Adipocyte (in vitro differentiated cells): ENCODE measurements around the gene GTF2H1.

ENCODE experiments used
- DNase-seq: peaks from one replicate; pipeline ENCODE4 v3.0.0-alpha.2; 2015; ENCODE audit warnings: low read depth
- H3K27me3 ChIP-seq: replicated peaks from 2 replicates; pipeline ENCODE4 v1.7.0; 2013; ENCODE audit warnings: mild to moderate bottlenecking, low read length, moderate library complexity; ENCODE audit not compliant: control insufficient read depth, insufficient read depth
- H3K36me3 ChIP-seq: 2 replicates; pipeline ENCODE4 v1.7.0; 2013; ENCODE audit warnings: low read length, mild to moderate bottlenecking, moderate library complexity; ENCODE audit not compliant: control insufficient read depth, insufficient read depth, severe bottlenecking
- H3K4me1 ChIP-seq: 2 replicates; pipeline ENCODE4 v1.7.0; 2013; ENCODE audit warnings: mild to moderate bottlenecking, low read length, moderate library complexity; ENCODE audit not compliant: control insufficient read depth, insufficient read depth
- H3K4me3 ChIP-seq: 2 replicates; pipeline ENCODE4 v1.7.0; 2013; ENCODE audit warnings: mild to moderate bottlenecking, low read length, moderate library complexity
- H3K9ac ChIP-seq: 2 replicates; pipeline ENCODE4 v1.7.0; 2013; ENCODE audit warnings: mild to moderate bottlenecking, low read length, moderate library complexity
- H3K9me3 ChIP-seq: 2 replicates; pipeline ENCODE4 v1.7.0; 2013; ENCODE audit warnings: mild to moderate bottlenecking, low read length, moderate library complexity; ENCODE audit not compliant: control insufficient read depth

GTF2H1 gene

GRCh38 chr11:18361154-18361553, 38.8 kb downstream of the GTF2H1 start:
- Histone ChIP-seq H3K4me3 (no peak overlapping the region), H3K9ac (no peak overlapping the region), H3K9me3 (no peaks in the 10 kb centered on the region), H3K36me3 (peaks cover 92% of the 10 kb centered on the region), H3K4me1 (peaks cover 18% of the 10 kb centered on the region), H3K27me3 (no peaks in the 10 kb centered on the region)
- no peak for DNase-seq

DNA sequence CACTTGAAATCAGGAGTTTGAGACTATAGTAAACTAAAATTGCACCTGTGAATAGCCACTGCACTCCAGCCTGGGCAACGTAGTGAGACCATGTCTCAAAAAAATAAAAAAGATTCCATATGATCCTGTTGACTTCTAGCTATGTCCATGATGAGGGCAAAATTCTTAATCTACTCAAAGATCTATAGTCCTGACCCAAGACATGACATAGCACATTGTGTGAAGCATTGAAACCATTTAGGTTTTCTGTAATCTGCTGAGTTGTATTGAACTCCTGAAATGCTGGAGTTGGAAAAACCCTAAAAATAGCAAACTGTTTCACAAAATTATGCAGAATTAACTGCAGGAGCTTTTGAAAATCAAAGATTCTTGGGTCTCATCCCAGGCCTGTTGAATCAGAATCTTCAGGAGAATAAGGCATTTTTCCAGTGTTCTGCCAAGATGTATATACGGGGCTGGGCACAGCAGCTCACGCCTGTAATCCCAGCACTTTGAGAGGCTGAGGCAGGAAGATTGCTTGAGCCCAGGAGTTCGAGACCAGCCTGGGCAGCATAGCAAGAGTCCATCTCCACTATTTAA, 42.2 kb downstream of the GTF2H1 start:
- Histone ChIP-seq H3K36me3 (peaks cover 71% of the 10 kb centered on the region), H3K4me3 (no peak overlapping the region), H3K4me1 (peaks cover 44% of the 10 kb centered on the region), H3K27me3 (no peaks in the 10 kb centered on the region), H3K9me3 (no peaks in the 10 kb centered on the region), H3K9ac (peak overlapping the region; percentile 58)
- no peak for DNase-seq

DNA sequence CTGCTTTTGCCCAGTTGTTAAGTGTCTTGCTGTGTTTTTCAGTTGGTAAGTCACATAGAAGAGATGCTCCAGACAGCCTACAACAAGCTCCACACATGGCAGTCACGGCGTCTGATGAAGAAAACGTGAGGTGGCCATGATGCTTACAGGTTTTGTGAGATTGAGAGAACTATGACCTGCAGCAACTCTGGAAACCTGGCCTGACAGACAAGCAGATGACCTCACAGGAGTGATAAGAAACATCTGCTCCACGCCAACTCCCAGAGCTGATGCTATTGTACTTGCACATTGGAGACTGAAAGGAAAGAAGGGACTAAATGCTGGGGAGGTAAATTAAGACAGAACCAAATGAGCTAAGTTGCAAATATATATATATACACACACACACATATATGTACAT, 43.4 kb downstream of the GTF2H1 start:
- Histone ChIP-seq H3K4me1 (peaks cover 44% of the 10 kb centered on the region), H3K27me3 (no peaks in the 10 kb centered on the region), H3K4me3 (no peak overlapping the region), H3K9me3 (no peaks in the 10 kb centered on the region), H3K9ac (no peak overlapping the region), H3K36me3 (peaks cover 60% of the 10 kb centered on the region)
- no peak for DNase-seq

DNA sequence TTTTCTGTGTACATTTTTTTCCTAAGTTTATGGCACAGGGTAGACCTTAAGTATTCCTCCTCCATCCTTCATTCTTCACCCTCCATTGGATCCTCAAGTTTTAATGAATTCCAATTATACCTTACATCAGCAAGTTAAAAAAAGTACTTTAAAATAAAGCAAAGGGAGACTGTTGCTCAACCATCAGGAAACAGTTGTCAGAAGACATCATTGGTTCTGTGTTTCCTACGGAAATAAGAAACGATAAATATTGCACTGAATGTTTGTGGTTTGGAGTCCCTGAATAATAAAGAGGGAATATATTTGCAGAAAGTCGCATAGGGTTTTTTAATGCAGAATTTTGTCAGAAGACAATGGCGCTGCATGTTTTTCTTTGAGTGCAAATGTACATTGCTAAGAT, 43.9 kb downstream of the GTF2H1 start:
- Histone ChIP-seq H3K4me3 (no peak overlapping the region), H3K4me1 (peaks cover 44% of the 10 kb centered on the region), H3K27me3 (no peaks in the 10 kb centered on the region), H3K9ac (no peak overlapping the region), H3K9me3 (no peaks in the 10 kb centered on the region), H3K36me3 (peaks cover 54% of the 10 kb centered on the region)
- DNase-seq, result no peak

GRCh38 chr11:18367431-18367830, 45.1 kb downstream of the GTF2H1 start:
- Histone ChIP-seq H3K9me3 (no peaks in the 10 kb centered on the region), H3K27me3 (no peaks in the 10 kb centered on the region), H3K4me1 (peaks cover 44% of the 10 kb centered on the region), H3K36me3 (peaks cover 43% of the 10 kb centered on the region), H3K4me3 (no peak overlapping the region), H3K9ac (no peak overlapping the region)
- no peak for DNase-seq

GRCh38 chr11:18368221-18368620, 45.9 kb downstream of the GTF2H1 start:
- Histone ChIP-seq H3K4me1 (peaks cover 44% of the 10 kb centered on the region), H3K9ac (peak overlapping the region; percentile 58), H3K9me3 (no peaks in the 10 kb centered on the region), H3K4me3 (no peak overlapping the region), H3K36me3 (peaks cover 37% of the 10 kb centered on the region), H3K27me3 (no peaks in the 10 kb centered on the region)
- DNase-seq, result peak; percentile 42

DNA sequence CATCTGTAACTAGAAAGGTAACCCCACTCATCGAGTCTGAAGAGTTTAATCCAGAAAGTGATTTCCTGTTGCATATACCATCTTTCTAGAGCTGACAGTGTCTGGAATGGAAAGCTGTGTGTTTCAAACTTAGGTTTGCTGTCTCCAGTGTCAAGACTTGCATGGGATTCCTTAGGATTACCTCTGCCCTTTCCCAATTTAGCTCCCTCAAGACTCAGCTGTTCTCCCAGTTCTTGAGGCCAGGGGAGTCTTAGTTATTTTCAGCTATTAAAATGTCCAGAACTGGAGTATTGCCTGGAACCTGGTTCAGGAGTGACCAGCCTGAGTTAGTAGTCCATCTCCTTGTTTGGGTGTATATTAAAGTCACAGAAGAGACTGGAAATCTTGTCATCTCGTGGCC, 47.0 kb downstream of the GTF2H1 start:
- no peak overlapping the region for H3K9ac ChIP-seq
- H3K27me3 ChIP-seq, result no peaks in the 10 kb centered on the region
- H3K4me1 ChIP-seq, result peaks cover 39% of the 10 kb centered on the region
- no peaks in the 10 kb centered on the region for H3K9me3 ChIP-seq
- H3K36me3 ChIP-seq, result peaks cover 26% of the 10 kb centered on the region
- H3K4me3 ChIP-seq, result no peak overlapping the region
- DNase-seq, result no peak

DNA sequence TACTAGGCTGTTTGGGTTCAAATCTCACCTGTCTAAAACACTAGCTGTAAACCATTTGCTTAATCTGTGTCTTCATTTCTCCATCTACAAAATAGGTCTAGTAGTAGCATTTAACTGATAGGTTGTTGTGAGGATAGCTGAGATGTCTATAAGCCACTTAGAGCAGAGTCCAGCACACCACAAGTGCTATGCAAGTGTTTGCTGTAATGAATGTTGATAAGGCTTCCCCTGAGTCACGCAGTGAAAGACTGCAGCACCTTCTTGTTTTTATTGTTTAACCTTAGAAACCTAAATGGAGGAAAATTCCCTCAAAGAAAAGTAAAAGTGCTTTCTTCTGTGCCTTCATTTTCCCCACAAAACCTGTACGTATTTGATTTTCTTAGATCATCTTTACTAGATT, 48.9 kb downstream of the GTF2H1 start:
- H3K4me1 ChIP-seq, result peaks cover 27% of the 10 kb centered on the region
- DNase-seq, result no peak
- H3K9ac ChIP-seq, result no peak overlapping the region
- no peaks in the 10 kb centered on the region for H3K9me3 ChIP-seq
- no peak overlapping the region for H3K4me3 ChIP-seq
- H3K27me3 ChIP-seq, result no peaks in the 10 kb centered on the region
- peaks cover 10% of the 10 kb centered on the region for H3K36me3 ChIP-seq

DNA sequence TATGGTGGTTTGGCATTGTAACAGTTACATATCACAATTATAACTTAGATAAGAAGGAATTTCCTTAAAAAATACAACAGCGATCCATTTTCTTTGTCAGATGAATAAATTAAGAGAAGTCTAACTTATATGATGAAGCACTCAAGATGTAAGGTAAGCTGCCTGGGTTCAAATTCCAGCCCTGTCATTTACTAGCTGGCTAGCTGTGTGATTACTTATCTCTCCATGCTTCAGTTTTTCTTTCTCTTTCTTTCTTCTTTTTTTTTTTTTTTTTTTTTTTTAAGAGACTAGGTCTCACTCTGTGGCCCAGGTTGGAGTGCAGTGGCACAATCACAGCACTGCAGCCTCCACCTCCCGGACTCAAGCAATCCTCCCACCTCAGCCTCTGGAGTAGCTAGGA, 49.8 kb downstream of the GTF2H1 start:
- H3K9ac ChIP-seq, result no peak overlapping the region
- H3K27me3 ChIP-seq, result no peaks in the 10 kb centered on the region
- no peak overlapping the region for H3K4me3 ChIP-seq
- H3K4me1 ChIP-seq, result peaks cover 21% of the 10 kb centered on the region
- DNase-seq, result no peak
- peaks cover under 1% of the 10 kb centered on the region for H3K36me3 ChIP-seq
- no peaks in the 10 kb centered on the region for H3K9me3 ChIP-seq

GRCh38 chr11:18374956-18375355, 52.6 kb downstream of the GTF2H1 start:
- no peak overlapping the region for H3K4me3 ChIP-seq
- no peak overlapping the region for H3K9ac ChIP-seq
- H3K9me3 ChIP-seq, result no peaks in the 10 kb centered on the region
- no peaks in the 10 kb centered on the region for H3K27me3 ChIP-seq
- H3K4me1 ChIP-seq, result no peaks in the 10 kb centered on the region
- H3K36me3 ChIP-seq, result no peaks in the 10 kb centered on the region
- no peak for DNase-seq

DNA sequence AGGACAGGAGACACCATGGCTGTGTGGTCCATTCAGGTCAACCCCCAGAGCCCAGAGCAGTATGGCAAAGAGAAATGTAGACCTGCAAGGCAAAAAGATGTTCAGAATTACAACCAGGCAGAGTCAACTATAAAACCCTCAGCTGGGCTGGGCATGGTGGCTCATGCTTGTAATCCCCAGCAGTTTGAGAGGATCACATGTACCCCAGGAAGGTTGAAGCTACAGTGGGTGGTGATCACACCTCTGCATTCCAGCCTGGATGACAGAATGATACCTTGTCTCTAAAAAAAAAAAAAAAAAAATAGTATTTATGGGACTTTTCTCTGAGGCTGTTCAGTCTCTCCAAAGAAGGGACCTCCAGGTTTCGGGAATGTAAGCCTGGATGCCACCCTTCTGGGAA, 53.6 kb downstream of the GTF2H1 start:
- H3K36me3 ChIP-seq, result no peaks in the 10 kb centered on the region
- H3K9ac ChIP-seq, result no peak overlapping the region
- no peak for DNase-seq
- no peak overlapping the region for H3K4me3 ChIP-seq
- no peaks in the 10 kb centered on the region for H3K9me3 ChIP-seq
- no peaks in the 10 kb centered on the region for H3K4me1 ChIP-seq
- H3K27me3 ChIP-seq, result no peaks in the 10 kb centered on the region

DNA sequence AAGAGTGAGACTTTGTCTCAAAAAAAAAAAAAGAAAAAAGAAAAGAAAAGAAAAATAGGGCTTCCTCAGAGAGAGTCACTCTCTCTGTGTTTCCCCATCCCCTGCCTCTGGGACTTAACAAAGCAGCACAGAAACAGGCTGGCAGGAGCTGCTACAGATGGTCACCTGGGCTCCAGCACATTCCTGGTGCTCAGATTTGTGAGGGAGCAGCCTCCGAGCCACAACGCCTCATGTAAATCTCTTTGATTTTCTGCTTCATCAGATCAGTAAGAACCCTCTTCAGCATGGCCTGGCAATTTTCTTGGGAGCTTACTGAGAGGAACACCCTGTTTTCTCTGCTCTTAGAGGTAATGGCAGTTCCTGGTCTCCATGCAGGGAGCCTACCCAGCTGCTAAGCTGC, 56.8 kb downstream of the GTF2H1 start:
- Histone ChIP-seq H3K9ac (no peak overlapping the region), H3K4me3 (no peak overlapping the region), H3K9me3 (no peaks in the 10 kb centered on the region), H3K36me3 (no peaks in the 10 kb centered on the region), H3K27me3 (no peaks in the 10 kb centered on the region), H3K4me1 (peaks cover 18% of the 10 kb centered on the region)
- DNase-seq, result no peak
